A549 treated with DMSO at 1 μM for 4 hours (cell line): ENCODE data around the gene SMLR1. TPM values are rescaled to one million over a fixed set of nuclear protein-coding genes. Genes with fewer than 3 reads are reported as not detected.

ENCODE experiments used
- total RNA-seq: library from RNA; stranded (reverse); fragments of 200-300 nt; extraction: Qiagen RNA extraction; gene quantifications from 5 replicates; pipeline ENCODE4 v1.2.3, GENCODE V29; 2022; ENCODE audit warnings: low read depth

The SMLR1 gene
- total RNA-seq = not detected in 5 replicates

GRCh38 chr6:130827247-130828149, at the start of gene SMLR1:
TSS of gene SMLR1 (plus strand) at chr6:130827406. CDS start at chr6:130827414, 8 bp downstream.

Other genes with a start within 250 kb of the SMLR1 start
- 35.5 to 45.3 TPM (median 42.9 TPM) in 5 replicates for gene EPB41L2, start 235.8 kb downstream of the SMLR1 start, total RNA-seq